NCI-H2171 treated with DMSO at 0.1 percent for 48 hours (cell line): ENCODE data around the gene CD79A.
"Not testable (repeated sequence)": the region's sequence is repeated elsewhere in the genome, so short reads cannot be mapped to it uniquely, and the experiment has no call there.

ENCODE experiments used
- DNase-seq: peaks from one replicate; lab custom pipeline; 2025; lab: John Stamatoyannopoulos, UW

The CD79A gene

GRCh38 chr19:41863209-41863931 lies 13.7 kb upstream of the CD79A start:
- DNase-seq, result no peak

- no peak for DNase-seq
Observed at GRCh38 chr19:41864374-41864773, 12.7 kb upstream of the CD79A start.

GRCh38 chr19:41866284-41866683 lies 10.8 kb upstream of the CD79A start:
- DNase-seq, result no peak

GRCh38 chr19:41868120-41868988 lies 8.7 kb upstream of the CD79A start:
- no peak for DNase-seq

GRCh38 chr19:41868989-41869300 lies 8.1 kb upstream of the CD79A start:
- DNase-seq, result no peak

DNA sequence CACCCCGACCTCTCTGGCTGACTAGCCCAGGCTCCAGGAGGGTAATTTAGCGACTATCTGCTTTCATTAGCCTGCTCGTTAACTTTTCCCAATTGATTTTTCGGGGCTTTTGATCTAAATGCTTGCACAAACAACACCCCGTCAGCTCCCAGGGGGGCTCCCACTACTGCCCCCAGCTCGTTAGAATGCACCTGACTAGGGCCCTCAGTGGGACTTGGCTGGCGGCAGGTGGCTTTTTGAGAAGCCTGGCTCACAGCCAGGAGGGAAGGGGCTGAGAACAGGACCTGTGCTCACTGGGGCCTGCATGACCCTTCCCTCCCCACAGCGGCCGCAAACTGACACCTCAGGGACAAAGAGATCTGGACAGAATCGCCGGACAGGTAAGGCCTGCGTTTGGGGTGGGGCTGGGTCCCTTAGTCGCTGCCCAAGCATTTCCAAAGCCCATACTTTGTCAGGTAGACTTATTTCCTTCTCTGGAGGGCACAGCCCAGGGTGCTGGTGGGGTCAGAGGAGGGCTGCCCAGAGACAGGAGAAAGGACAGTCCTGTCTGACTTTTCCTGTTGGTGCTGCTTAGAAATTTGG lies 7.6 kb upstream of the CD79A start:
- DNase-seq, result peak; percentile 34

GRCh38 chr19:41870401-41870873 lies 6.6 kb upstream of the CD79A start:
- DNase-seq, result no peak

DNA sequence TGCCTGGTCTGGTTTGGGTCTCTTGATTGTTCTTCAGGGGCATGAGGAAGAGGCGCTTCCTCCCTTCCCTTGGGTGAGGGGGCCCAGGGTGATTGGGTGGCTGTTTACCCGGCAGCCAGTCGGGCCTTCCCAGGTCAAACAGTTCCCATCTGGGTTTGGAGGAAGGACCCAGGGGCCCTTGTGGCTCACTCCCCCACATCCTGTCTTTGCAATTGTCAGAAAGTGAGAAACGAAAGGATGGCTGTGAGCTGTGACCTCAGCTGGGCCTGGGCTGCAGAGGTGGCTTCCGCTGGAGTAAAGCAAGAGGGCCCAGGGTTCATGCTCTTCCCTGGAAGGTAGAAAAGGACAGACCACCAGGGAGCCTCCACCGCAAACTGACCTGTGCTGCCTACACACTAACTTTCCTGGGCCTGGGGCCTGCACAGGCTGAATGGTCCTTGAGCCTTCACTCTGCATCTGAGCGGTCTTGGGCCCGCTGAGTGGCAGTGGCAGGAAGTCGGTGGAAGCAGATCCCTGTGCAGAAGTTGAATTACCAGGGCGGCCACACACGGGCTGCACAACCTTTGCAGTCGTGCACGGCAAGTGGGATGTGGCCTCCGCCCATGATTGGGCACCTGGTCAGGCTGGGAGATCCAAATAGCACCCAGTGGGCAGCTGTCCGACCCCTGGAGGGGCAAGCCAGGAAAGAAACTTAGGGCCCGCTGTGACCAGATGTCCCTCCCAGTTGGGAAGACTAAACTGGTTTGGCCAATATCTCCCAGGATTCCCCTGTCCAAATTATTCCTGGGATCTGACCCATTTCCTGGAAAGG lies 5.3 kb upstream of the CD79A start:
- peak; percentile 4 for DNase-seq

DNA sequence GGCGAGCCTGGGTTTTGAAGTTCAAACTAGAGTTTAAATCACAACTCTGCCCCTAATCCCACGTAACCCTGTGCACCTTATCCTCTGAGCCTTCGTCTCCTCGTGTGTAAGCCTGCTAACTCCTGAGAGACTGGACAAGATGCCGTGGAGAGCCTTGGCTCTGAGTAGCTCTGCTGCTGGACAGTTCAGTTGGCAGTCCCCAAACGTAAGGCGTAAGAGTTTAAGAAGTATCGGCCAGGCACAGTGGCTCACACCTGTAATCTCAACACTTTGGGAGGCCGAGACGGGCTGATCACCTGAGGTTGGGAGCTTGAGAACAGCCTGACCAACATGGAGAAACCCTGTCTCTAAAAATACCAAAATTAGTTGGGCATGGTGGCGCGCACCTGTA lies 4.7 kb upstream of the CD79A start:
- no peak for DNase-seq

- peak; percentile 79 for DNase-seq
Observed at GRCh38 chr19:41872775-41873647, 4.1 kb upstream of the CD79A start.

DNA sequence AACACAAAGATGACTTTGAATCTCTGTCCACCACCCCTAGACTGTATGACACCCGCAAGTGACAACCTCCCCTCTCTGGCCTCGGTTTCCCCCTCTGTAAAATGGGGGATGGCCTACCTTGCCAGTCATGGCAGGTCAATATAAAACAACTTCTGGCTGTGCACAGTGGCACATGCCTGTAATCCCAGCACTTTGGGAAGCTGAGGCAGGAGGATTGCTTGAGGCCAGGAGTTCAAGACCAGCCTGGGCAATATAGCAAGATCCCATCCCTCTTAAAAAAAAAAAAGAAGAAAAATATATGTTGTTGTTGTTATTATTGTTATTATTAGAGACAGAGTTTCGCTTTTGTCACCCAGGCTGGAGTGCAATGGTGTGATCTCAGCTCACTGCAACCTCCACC lies 1.1 kb upstream of the CD79A start:
- not testable (repeated sequence) for DNase-seq

- DNase-seq, result no peak
Observed at GRCh38 chr19:41877916-41878905, 1.1 kb downstream of the CD79A start.

- DNase-seq, result no peak
Observed at GRCh38 chr19:41879080-41879479, 2.0 kb downstream of the CD79A start.

DNA sequence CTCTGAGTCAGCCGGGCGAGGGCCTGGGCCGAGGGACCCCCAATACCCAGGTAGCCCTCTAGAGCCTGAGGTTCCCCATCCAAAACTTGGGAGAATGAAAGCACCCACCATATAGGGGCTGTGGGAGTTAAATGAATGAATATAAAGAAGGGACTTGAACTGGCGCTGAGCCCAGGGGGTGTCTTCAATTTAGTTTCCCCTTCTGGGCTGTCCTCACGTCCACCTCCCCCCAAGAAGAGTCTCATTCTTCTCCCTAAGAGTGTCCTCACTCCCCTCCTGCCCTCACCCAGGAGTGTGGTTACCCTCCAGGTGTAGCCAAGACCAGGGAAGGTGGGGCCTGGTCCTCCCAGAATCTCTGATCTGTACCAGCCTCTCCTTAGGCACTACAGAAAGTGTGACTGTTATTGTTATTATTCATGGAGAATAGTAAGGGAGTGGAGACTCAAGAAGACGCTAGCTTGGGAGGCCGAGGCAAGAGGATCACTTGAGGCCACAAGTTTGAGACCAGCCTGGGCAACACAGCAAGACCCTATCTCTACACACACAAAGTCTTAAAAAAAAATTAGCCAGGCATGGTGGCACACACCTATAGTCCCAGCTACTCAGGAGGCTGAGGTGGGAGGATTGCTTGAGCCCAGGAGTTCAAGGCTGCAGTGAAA lies 2.7 kb downstream of the CD79A start:
- no peak for DNase-seq

DNA sequence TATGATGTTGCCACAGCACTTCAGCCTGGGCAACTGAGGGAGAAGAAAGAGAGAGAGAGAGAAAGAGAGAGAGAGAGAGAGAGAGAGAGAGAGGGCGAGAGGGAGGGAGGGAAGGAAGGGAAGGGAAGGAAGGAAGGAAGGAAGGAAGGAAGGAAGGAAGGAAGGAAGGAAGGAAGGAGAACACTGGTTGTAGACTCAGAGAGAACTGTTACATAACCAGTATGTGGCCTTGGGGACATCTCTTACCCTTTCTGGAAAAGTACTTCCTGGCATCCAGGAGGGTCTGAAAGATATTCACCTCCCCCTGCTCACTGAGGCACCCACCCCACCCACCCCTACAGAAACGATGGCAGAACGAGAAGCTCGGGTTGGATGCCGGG lies 3.2 kb downstream of the CD79A start:
- DNase-seq, result no peak

DNA sequence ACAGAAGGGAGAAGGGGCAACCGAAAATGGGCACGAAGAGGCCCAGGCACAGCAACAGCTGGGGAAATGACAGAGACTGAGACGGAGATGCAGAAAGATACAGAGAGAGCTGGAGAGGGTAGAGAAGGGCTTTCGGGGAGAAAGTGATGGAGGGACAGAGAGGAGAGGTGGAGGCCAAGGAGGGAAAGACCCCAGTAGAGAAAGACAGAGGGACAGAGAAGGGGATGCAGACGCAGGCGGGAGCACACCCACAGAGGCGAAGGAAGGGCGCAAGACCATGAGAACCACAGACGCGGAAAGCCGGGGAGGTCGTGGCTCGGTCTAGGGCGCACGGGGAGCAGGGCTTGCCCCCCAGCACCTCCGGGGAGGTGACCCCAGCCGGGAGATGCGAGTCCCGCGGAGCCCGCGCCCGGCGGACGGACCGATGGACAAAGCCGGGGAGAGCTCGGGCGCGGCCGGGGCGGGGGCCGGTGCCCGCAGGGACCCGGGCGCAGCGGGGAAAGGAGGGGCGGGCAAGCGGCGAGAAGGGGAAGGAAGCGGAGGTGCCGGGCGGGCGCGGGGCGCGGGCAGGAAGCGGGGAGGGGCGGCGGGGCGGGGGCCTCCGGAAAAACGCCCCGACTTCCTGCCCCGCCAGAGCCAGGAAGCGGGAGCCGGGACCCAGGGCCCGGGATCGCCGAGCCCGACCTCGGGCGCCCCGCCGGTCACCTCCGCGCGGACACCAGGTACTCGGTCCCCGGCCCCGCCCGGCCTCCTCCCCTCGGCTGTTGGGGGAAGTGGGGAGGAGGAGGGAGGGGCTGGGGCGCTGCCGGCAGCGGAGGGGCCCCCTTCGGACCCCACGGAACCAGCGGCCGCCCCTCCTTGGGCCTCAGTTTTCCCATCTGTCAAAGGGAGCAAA lies 5.7 kb downstream of the CD79A start, which contains the start of gene ARHGEF1:
TSS of gene ARHGEF1 (plus strand) at position 617 of the 895 bp plus-strand sequence. CDS start 4,899 bp downstream, outside the sequence.
- DNase-seq, result peak; percentile 10

GRCh38 chr19:41883463-41883820 lies 6.4 kb downstream of the CD79A start:
- no peak for DNase-seq
